Activated CD4-positive, alpha-beta T cell treated with anti-CD3 and anti-CD28 coated beads, Interleukin-2, amount 50 U/mL, for 48 hours (primary cell): ENCODE data around the gene WNT7A.
A peak's percentile ranks its signal among the peaks of the same experiment; 100 is the strongest.
"Not testable (repeated sequence)": the region's sequence is repeated elsewhere in the genome, so short reads cannot be mapped to it uniquely, and the experiment has no call there.

ENCODE experiments used
- DNase-seq, 2 experiments: peaks; one replicate each; pipeline ENCODE4 v3.0.0-alpha.2; 2020

WNT7A gene

DNA sequence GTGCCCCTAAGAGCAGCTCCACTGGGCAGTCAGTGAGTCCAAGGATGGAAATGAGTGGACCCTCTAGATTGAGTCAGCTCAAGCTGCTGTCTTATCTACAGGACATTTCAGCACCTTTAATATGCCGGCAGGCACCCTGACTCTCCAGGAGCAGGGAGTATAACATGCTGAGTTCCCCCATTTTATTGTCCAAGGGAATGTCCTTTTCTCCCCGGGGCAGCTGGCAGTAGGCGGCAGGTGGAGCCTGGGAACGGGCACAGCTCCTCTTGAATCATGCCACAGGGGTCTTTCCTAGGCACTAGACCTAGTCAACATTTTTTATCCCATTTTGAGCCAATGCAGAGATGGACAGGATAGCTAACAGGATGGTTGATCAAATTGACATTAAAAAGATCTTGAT, 14.8 kb downstream of the WNT7A start:
- no peak for DNase-seq

- DNase-seq, result no peak
Measured at GRCh38 chr3:13863965-13864595, 15.8 kb downstream of the WNT7A start.

DNA sequence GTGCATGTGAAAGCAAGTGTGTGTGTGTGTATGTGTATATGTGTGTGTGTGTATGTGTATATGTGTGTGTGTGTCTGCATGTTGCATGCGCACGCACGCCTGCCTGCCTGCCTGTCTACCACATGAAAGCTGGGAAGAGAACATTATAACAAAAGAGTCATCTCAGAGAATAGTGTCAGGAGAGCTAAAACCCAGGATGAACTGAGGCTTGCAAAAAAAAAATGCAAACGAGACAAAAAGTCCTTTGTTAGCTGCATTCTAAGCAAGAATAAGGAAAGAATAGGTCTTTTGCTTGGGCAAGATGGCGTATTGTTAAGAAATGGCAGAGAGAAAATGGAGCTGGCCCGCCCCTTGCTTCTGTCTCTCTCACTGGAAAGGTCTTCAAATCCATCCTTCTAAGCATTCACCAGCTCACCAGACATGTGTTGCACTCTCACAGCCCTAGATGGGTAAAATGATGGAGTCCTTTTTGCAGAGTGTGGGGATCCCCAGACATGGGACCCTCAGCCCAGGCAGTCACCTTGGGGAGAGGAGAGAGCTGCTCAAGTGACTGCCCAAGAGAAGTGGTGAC, 16.4 kb downstream of the WNT7A start:
- DNase-seq, result no peak

- DNase-seq, result no peak
Measured at GRCh38 chr3:13861461-13861860, 18.4 kb downstream of the WNT7A start.

DNA sequence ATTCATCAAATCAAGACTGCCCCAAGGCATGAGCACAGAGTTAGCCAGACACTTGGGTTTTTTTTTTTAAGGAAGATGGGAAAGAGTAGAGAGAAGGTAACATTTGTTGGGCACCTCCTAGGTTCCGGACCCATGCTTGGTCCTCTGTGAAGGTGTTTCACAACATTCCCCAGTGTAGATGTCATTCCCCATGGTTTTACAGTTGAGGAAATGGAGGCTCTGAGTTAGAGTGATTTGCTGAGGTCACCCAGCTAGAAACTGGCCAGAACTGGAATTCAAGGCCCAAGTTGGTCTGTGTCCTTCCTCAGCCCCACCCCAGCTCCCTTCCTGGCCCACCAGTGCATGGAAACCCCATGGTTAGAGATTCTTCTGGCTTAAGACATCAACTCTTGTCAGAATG, 19.9 kb downstream of the WNT7A start:
- no peak for DNase-seq

DNA sequence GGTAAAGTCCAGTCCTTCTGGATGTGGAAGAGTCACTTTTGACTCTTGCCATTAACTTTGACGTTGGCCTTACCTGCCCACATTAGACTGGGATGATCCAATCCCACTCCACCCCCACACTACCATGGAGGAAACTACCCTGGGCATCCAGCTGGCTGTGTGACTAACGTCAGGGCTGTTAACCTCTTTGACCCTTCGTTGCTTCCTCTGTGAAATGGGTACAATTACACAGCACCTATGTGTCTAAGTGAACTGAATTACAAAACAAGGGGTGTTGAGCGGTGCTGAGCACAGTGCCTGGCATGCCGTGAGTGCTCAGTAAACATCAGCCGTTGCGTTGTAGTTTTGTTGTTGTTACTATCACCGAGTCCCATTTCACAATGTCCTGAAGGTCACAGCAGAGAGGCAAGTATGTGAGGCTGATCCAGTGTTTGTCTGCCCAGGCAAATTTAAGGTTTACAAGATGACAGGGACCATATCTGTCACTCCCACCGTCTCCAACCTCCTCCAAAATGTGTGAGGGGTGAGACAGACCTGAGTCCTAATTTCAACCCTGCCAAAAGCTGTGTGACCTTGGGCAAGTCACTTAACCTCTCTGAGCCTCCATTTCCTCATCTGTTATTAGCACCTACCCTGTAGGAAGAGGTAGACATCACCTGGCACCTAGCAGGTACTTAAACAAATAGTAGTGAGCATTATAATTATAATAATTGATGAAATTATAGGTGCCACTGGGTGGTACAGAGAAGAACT, 20.9 kb downstream of the WNT7A start:
- DNase-seq, result no peak

DNA sequence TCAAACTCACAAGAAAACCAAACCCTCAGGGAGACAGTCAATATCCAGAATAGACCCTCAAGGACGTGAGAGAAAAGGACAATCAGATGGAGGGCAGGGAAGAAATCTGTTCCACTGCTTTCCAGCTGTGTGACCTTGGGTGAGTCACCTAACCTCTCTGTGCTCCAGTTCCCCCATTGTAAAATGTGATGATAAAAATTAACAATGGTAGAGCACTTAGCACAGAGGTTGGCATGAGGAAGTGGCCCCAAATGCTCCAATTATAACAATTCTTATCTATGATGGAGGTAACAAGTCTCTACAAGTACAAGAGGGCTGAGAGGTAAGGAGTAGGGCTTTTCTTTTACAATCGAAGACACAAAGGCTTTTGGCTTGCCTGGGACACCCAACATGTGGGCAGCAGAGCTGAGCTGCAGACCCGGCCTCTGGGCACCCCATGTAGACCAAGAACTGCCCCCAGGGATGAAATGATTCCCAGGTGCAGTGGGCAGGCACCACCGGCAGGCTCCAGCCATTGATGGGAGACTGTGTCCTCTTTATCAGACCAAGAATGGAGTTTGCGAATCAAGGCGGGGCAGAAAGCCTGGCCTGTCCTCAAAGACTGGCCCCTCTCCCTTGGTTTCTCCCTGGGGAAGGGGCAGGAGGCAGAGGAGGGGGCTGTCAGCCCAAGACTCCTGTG, 22.0 kb downstream of the WNT7A start:
- DNase-seq, result no peak

GRCh38 chr3:13856628-13857027, 23.2 kb downstream of the WNT7A start:
- not testable (repeated sequence) for DNase-seq

DNA sequence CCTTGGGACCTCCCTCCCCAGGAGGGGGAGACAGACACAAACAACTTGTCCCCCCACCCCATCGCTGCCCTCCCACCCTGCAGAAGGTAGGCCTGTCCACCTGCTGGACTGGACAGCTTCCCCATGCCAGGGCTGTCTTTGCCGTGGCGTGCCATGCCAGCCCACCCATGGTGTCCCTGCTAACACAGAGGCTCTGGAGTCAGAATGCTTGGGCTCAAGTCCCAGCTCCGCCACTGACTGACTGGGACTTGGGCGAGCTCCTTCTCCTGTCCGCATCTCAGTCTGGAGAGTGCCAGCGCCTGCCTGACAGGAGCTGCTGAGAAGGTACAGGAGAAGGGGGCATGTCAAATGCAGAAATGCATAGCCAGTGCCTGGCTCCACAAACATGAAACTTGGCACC, 23.9 kb downstream of the WNT7A start:
- no peak for DNase-seq

GRCh38 chr3:13854492-13854891, 25.4 kb downstream of the WNT7A start:
- DNase-seq, result no peak

DNA sequence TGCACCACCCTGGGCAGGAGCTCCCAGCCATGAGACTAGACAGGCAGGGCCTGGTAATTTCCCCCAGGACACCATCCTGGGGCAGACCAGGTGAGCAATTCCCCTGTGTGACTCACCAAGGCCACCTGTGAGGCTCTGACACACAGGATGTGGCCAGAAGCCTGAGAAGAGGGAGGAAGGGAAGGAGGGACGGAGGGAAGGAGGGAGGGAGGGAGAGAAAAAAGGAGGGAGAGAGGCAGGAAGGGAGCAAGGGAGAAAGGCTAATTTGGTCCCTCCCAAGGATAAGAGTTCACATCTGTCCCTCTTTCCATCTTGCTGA, 25.9 kb downstream of the WNT7A start:
- peak in 1 of 2 experiments; percentile 18 for DNase-seq

DNA sequence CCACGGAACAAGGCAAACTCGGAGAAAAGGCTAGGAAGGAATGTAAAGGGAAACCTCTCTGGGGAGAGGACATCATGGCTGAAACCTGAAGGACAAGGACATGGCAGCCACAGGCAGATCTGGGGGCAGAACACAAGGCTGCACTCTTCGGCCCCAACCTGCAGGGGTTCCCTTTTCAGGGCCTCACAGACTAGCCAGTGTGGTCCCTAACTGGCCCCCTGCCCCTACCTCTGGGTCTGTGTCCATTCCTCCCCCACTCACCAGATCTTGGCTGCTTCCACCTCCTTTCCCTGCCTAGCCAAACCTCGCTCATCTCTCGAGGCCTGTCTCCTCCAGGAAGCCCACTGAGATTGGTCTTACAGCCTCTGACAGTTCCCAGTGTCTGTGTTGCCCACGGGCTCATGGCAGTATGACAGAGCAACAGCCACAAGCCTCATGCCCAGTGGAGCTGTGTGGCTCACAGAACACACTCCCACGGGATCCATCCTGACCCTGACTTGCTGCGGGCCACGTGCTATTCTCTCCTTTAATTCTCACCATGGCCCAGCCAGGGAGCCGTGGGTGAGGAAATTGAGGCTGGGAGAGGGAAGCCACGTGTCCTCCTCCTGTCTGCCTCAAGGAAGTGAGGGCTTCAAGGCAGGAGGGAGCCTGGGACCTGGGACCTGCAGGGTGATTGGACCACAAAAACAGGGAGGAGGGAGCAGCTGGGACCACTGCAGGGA, 26.5 kb downstream of the WNT7A start:
- DNase-seq, result no peak

GRCh38 chr3:13852638-13853009, 27.2 kb downstream of the WNT7A start:
- no peak for DNase-seq

- no peak for DNase-seq
Measured at GRCh38 chr3:13851997-13852637, 27.8 kb downstream of the WNT7A start.

GRCh38 chr3:13851091-13851849, 28.6 kb downstream of the WNT7A start:
- no peak for DNase-seq

- DNase-seq, result no peak
Measured at GRCh38 chr3:13850161-13850945, 29.5 kb downstream of the WNT7A start.

GRCh38 chr3:13849018-13849417, 30.9 kb downstream of the WNT7A start:
- DNase-seq, result no peak

- DNase-seq, result no peak
Measured at GRCh38 chr3:13846716-13847570, 32.9 kb downstream of the WNT7A start.

DNA sequence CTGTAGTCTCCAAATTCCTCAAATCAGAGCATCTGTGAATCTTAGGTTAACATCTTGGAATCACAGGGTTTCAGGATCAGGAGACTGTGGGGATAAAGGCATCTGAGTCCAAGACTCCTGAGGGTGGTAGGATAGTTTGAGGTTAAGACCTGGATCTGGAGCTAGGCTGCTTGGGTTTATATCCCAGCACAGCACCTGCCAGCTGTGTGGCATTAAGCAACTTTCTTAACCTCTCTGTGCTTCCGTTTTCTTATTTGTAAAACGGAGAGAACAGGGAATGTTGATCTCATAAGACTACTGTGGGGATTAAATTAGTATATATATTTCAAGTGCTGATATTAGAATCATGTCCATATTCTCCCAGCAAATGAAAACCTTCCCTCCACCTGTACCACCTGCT, 33.6 kb downstream of the WNT7A start:
- no peak for DNase-seq

GRCh38 chr3:13845806-13846205, 34.1 kb downstream of the WNT7A start:
- no peak for DNase-seq
